Astrocyte (in vitro differentiated cells and primary cell): ENCODE data around the gene FCMR. TPM values are rescaled to one million over a fixed set of nuclear protein-coding genes. Genes with fewer than 3 reads are reported as not detected.

Source experiments
- DNase-seq: peaks from one replicate; pipeline ENCODE4 v3.0.0-alpha.2; 2010; ENCODE audit warnings: low read depth
- FAIRE-seq: peaks from 2 replicates; lab custom pipeline; 2011; peaks lifted over from hg19 to GRCh38; lab: Jason Lieb, UNC
- H2AFZ ChIP-seq: 2 replicates; pipeline ENCODE4 v1.6.0; 2012; ENCODE audit warnings: low read depth, low read length, inconsistent platforms
- H3K27ac ChIP-seq: 2 replicates; pipeline ENCODE4 v1.5.1; 2011; ENCODE audit warnings: low read depth, low read length, inconsistent platforms
- H3K27me3 ChIP-seq: 2 replicates; pipeline ENCODE4 v1.6.0; 2011; ENCODE audit warnings: low read length, inconsistent platforms; ENCODE audit not compliant: insufficient read depth
- H3K36me3 ChIP-seq: 2 replicates; pipeline ENCODE4 v1.5.1; 2011; ENCODE audit warnings: low read length, inconsistent platforms; ENCODE audit not compliant: insufficient read depth
- H3K4me1 ChIP-seq: 2 replicates; pipeline ENCODE4 v1.5.1; 2011; ENCODE audit warnings: low read length, inconsistent platforms; ENCODE audit not compliant: insufficient read depth
- H3K4me2 ChIP-seq: 2 replicates; pipeline ENCODE4 v1.6.0; 2012; ENCODE audit warnings: low read length, inconsistent platforms
- H3K4me3 ChIP-seq: 2 replicates; pipeline ENCODE4 v1.5.1; 2011; ENCODE audit warnings: low read depth, mild to moderate bottlenecking, low read length, inconsistent platforms; ENCODE audit not compliant: insufficient read depth
- H3K79me2 ChIP-seq: 2 replicates; pipeline ENCODE4 v1.6.0; 2012; ENCODE audit warnings: mild to moderate bottlenecking, low read length, inconsistent platforms; ENCODE audit not compliant: insufficient read depth
- H3K9ac ChIP-seq: 2 replicates; pipeline ENCODE4 v1.6.0; 2012; ENCODE audit warnings: mild to moderate bottlenecking, low read length, inconsistent platforms
- H3K9me3 ChIP-seq: 2 replicates; pipeline ENCODE4 v1.5.1; 2012; ENCODE audit warnings: low read depth, mild to moderate bottlenecking, low read length, inconsistent platforms; ENCODE audit not compliant: insufficient read depth
- H4K20me1 ChIP-seq: 2 replicates; pipeline ENCODE4 v1.6.0; 2012; ENCODE audit warnings: low read length, inconsistent platforms; ENCODE audit not compliant: insufficient read depth
- H3K27ac Mint-ChIP-seq: one replicate; pipeline ENCODE4 v1.8.0; 2021; ENCODE audit warnings: mild to moderate bottlenecking, mixed read lengths; ENCODE audit not compliant: unreplicated experiment
- H3K27me3 Mint-ChIP-seq: one replicate; pipeline ENCODE4 v1.8.0; 2021; ENCODE audit warnings: low read depth, mixed read lengths; ENCODE audit not compliant: unreplicated experiment
- H3K36me3 Mint-ChIP-seq: one replicate; pipeline ENCODE4 v1.8.0; 2021; ENCODE audit warnings: low read depth, mixed read lengths; ENCODE audit not compliant: unreplicated experiment
- H3K4me1 Mint-ChIP-seq: one replicate; pipeline ENCODE4 v1.8.0; 2021; ENCODE audit warnings: low read depth, mixed read lengths; ENCODE audit not compliant: unreplicated experiment
- H3K4me3 Mint-ChIP-seq: one replicate; pipeline ENCODE4 v1.8.0; 2021; ENCODE audit warnings: mild to moderate bottlenecking, moderate library complexity, mixed read lengths; ENCODE audit not compliant: unreplicated experiment
- H3K9me3 Mint-ChIP-seq: one replicate; pipeline ENCODE4 v1.8.0; 2021; ENCODE audit warnings: mild to moderate bottlenecking, mixed read lengths; ENCODE audit not compliant: unreplicated experiment
- CTCF ChIP-seq: IDR thresholded peaks from 2 replicates; pipeline ENCODE4 v1.5.1; 2011; ENCODE audit warnings: low read depth, mild to moderate bottlenecking, inconsistent platforms, low read length, moderate library complexity; ENCODE audit not compliant: insufficient read depth
- EZH2 ChIP-seq: IDR thresholded peaks from 2 replicates; pipeline ENCODE4 v1.6.1; 2012; ENCODE audit warnings: mild to moderate bottlenecking, low read length, inconsistent platforms; ENCODE audit not compliant: insufficient read depth
- total RNA-seq: library from RNA; stranded (reverse); gene quantifications from 2 replicates; pipeline ENCODE4 v1.2.1, GENCODE V29; 2021

The FCMR gene
- total RNA-seq, 1 donor from 2014 or later, result 0.73 TPM

GRCh38 chr1:206939131-206939530, 17.4 kb upstream of the FCMR start:
- Histone ChIP-seq H3K4me1 (no peaks in the 10 kb centered on the region), H3K9me3 (no peaks in the 10 kb centered on the region), H4K20me1 (no peaks in the 10 kb centered on the region), H3K36me3 (no peaks in the 10 kb centered on the region), H3K79me2 (no peaks in the 10 kb centered on the region), H3K4me2 (no peak overlapping the region), H3K27me3 (peaks cover 11% of the 10 kb centered on the region), H3K27ac (no peak overlapping the region), H3K4me3 (no peak overlapping the region), H2AFZ (no peak overlapping the region), H3K9ac (no peak overlapping the region)
- Mint-ChIP-seq H3K36me3 (no peaks in the 10 kb centered on the region), H3K27me3 (peaks cover 49% of the 10 kb centered on the region), H3K4me3 (no peak overlapping the region), H3K9me3 (no peaks in the 10 kb centered on the region), H3K4me1 (no peaks in the 10 kb centered on the region), H3K27ac (no peak overlapping the region)
- TF ChIP-seq EZH2 (no peak), CTCF (no peak)
- DNase-seq (no peak), FAIRE-seq (no peak)

- Mint-ChIP-seq H3K4me1 (no peaks in the 10 kb centered on the region), H3K27ac (no peak overlapping the region), H3K9me3 (no peaks in the 10 kb centered on the region), H3K27me3 (peaks cover 36% of the 10 kb centered on the region), H3K4me3 (no peak overlapping the region), H3K36me3 (no peaks in the 10 kb centered on the region)
- H3K36me3 ChIP-seq, result no peaks in the 10 kb centered on the region
- no peak overlapping the region for H3K4me3 ChIP-seq
- no peak overlapping the region for H3K4me2 ChIP-seq
- FAIRE-seq, result no peak
- TF ChIP-seq CTCF, result no peak
- no peak for TF ChIP-seq EZH2
- no peak overlapping the region for H2AFZ ChIP-seq
- no peak overlapping the region for H3K27ac ChIP-seq
- no peaks in the 10 kb centered on the region for H3K79me2 ChIP-seq
- no peak overlapping the region for H3K9ac ChIP-seq
- peaks cover 5% of the 10 kb centered on the region for H3K27me3 ChIP-seq
- DNase-seq, result no peak
- H4K20me1 ChIP-seq, result no peaks in the 10 kb centered on the region
- no peaks in the 10 kb centered on the region for H3K4me1 ChIP-seq
- H3K9me3 ChIP-seq, result no peaks in the 10 kb centered on the region
These were observed 15.7 kb upstream of the FCMR start for GRCh38 chr1:206937425-206937824.

DNA sequence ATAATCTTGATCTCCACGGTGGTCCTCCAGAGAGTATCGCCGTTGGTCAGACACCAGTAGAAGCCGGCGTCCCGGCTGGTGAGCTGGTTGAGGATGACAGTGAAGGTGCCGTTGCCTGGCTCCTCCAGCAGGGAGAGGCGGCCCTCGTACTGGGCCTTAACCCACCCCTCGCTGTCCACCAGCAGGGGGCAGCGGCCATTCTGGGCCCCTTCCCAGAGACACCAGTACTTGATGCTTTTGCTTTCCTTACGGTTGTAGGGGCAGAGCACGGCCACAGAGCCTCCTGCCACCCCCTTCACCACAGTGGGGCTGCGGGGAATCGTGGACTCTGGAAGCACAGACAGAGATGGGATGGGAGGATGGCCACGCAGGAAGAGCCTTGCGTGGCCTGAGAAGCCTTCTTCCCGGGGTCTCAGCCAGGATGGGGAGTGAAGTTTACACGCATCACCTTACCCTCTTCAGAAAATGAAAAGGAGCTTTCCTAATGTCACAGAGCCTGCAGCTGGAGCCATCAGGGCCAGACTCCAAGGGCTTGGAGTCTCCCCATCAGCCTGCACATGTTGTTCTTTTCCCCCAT, 13.8 kb upstream of the FCMR start:
- Histone ChIP-seq H4K20me1 (no peaks in the 10 kb centered on the region), H3K4me3 (no peak overlapping the region), H3K4me1 (no peaks in the 10 kb centered on the region), H3K9ac (no peak overlapping the region), H3K36me3 (no peaks in the 10 kb centered on the region), H3K9me3 (no peaks in the 10 kb centered on the region), H3K27me3 (peaks cover 2% of the 10 kb centered on the region), H2AFZ (no peak overlapping the region), H3K79me2 (no peaks in the 10 kb centered on the region), H3K27ac (no peak overlapping the region), H3K4me2 (no peak overlapping the region)
- TF ChIP-seq EZH2 (no peak), CTCF (peak; percentile 24)
- H3K4me3 Mint-ChIP-seq, result no peak overlapping the region
- no peaks in the 10 kb centered on the region for H3K36me3 Mint-ChIP-seq
- DNase-seq (no peak), FAIRE-seq (no peak)
- H3K27me3 Mint-ChIP-seq, result peaks cover 22% of the 10 kb centered on the region
- peaks cover under 1% of the 10 kb centered on the region for H3K9me3 Mint-ChIP-seq
- H3K27ac Mint-ChIP-seq, result no peak overlapping the region
- H3K4me1 Mint-ChIP-seq, result no peaks in the 10 kb centered on the region
